ENCODE results near the gene COX5B.

COX5B gene

GRCh38 chr2:97654309-97654708 lies 8.4 kb downstream of the COX5B start:
- H3K27ac ChIP-seq, result no peak overlapping the region
- H3K9ac ChIP-seq (ENCODE audit: insufficient read length), result no peak overlapping the region
- TF ChIP-seq EZH2 (IDR thresholded peaks at IDR 0.05) (no peak), POLR2AphosphoS5 (IDR thresholded peaks at IDR 0.05; ENCODE audit: borderline replicate concordance, low read depth, low read length) (no peak), FOXP2 (optimal IDR thresholded peaks at IDR 0.05; ENCODE audit: control extremely low read depth, extremely low read length, insufficient read depth) (no peak)
- H3K9me3 ChIP-seq (ENCODE audit: low read depth, low read length), result peaks cover 3% of the 10 kb centered on the region; the same call in 1 of the 2 replicates
- H3K4me3 ChIP-seq, result no peak overlapping the region
- peaks cover 13% of the 10 kb centered on the region for H3K36me3 ChIP-seq (ENCODE audit: insufficient read depth, low read length)
- DNase-seq (ENCODE audit: low read depth, low spot score), result no peak

GRCh38 chr2:97654791-97655190 lies 8.9 kb downstream of the COX5B start:
- Histone ChIP-seq H3K9me3 (ENCODE audit: low read depth, low read length) (peaks cover 3% of the 10 kb centered on the region; the same call in 1 of the 2 replicates), H3K9ac (ENCODE audit: insufficient read length) (no peak overlapping the region), H3K4me3 (no peak overlapping the region), H3K36me3 (ENCODE audit: insufficient read depth, low read length) (peaks cover 12% of the 10 kb centered on the region), H3K27ac (no peak overlapping the region)
- DNase-seq (ENCODE audit: low read depth, low spot score), result no peak
- no peak for TF ChIP-seq FOXP2 (optimal IDR thresholded peaks at IDR 0.05; ENCODE audit: control extremely low read depth, extremely low read length, insufficient read depth)
- no peak for TF ChIP-seq POLR2AphosphoS5 (IDR thresholded peaks at IDR 0.05; ENCODE audit: borderline replicate concordance, low read depth, low read length)
- TF ChIP-seq EZH2 (IDR thresholded peaks at IDR 0.05), result no peak

GRCh38 chr2:97656129-97656755 lies 10.4 kb downstream of the COX5B start:
- TF ChIP-seq POLR2AphosphoS5 (IDR thresholded peaks at IDR 0.05; ENCODE audit: borderline replicate concordance, low read depth, low read length), result no peak
- no peak for TF ChIP-seq EZH2 (IDR thresholded peaks at IDR 0.05)
- no peak for TF ChIP-seq FOXP2 (optimal IDR thresholded peaks at IDR 0.05; ENCODE audit: control extremely low read depth, extremely low read length, insufficient read depth)
- H3K36me3 ChIP-seq (ENCODE audit: insufficient read depth, low read length), result peaks cover 12% of the 10 kb centered on the region
- peaks cover 3% of the 10 kb centered on the region; the same call in 1 of the 2 replicates for H3K9me3 ChIP-seq (ENCODE audit: low read depth, low read length)
- H3K4me3 ChIP-seq, result no peak overlapping the region
- DNase-seq (ENCODE audit: low read depth, low spot score), result no peak
- no peak overlapping the region for H3K27ac ChIP-seq
- no peak overlapping the region for H3K9ac ChIP-seq (ENCODE audit: insufficient read length)

GRCh38 chr2:97656905-97657587 lies 11.2 kb downstream of the COX5B start:
- Histone ChIP-seq H3K27ac (no peak overlapping the region), H3K9me3 (ENCODE audit: low read depth, low read length) (peaks cover 3% of the 10 kb centered on the region; the same call in 1 of the 2 replicates), H3K9ac (ENCODE audit: insufficient read length) (no peak overlapping the region), H3K36me3 (ENCODE audit: insufficient read depth, low read length) (peaks cover 12% of the 10 kb centered on the region), H3K4me3 (no peak overlapping the region)
- DNase-seq (ENCODE audit: low read depth, low spot score), result no peak
- no peak for TF ChIP-seq POLR2AphosphoS5 (IDR thresholded peaks at IDR 0.05; ENCODE audit: borderline replicate concordance, low read depth, low read length)
- no peak for TF ChIP-seq EZH2 (IDR thresholded peaks at IDR 0.05)
- TF ChIP-seq FOXP2 (optimal IDR thresholded peaks at IDR 0.05; ENCODE audit: control extremely low read depth, extremely low read length, insufficient read depth), result no peak

GRCh38 chr2:97657986-97658690 lies 12.3 kb downstream of the COX5B start:
- H3K27ac ChIP-seq, result no peak overlapping the region
- no peak overlapping the region for H3K9ac ChIP-seq (ENCODE audit: insufficient read length)
- no peak for TF ChIP-seq FOXP2 (optimal IDR thresholded peaks at IDR 0.05; ENCODE audit: control extremely low read depth, extremely low read length, insufficient read depth)
- no peak for TF ChIP-seq POLR2AphosphoS5 (IDR thresholded peaks at IDR 0.05; ENCODE audit: borderline replicate concordance, low read depth, low read length)
- TF ChIP-seq EZH2 (IDR thresholded peaks at IDR 0.05), result no peak
- DNase-seq (ENCODE audit: low read depth, low spot score), result no peak
- H3K4me3 ChIP-seq, result no peak overlapping the region
- H3K9me3 ChIP-seq (ENCODE audit: low read depth, low read length), result peaks cover 3% of the 10 kb centered on the region; the same call in 1 of the 2 replicates
- H3K36me3 ChIP-seq (ENCODE audit: insufficient read depth, low read length), result peaks cover 12% of the 10 kb centered on the region

- no peak overlapping the region for H3K4me3 ChIP-seq
- H3K36me3 ChIP-seq (ENCODE audit: insufficient read depth, low read length), result peaks cover 12% of the 10 kb centered on the region
- peaks cover 3% of the 10 kb centered on the region; the same call in 1 of the 2 replicates for H3K9me3 ChIP-seq (ENCODE audit: low read depth, low read length)
- H3K9ac ChIP-seq (ENCODE audit: insufficient read length), result no peak overlapping the region
- TF ChIP-seq EZH2 (IDR thresholded peaks at IDR 0.05) (no peak), FOXP2 (optimal IDR thresholded peaks at IDR 0.05; ENCODE audit: control extremely low read depth, extremely low read length, insufficient read depth) (no peak), POLR2AphosphoS5 (IDR thresholded peaks at IDR 0.05; ENCODE audit: borderline replicate concordance, low read depth, low read length) (no peak)
- no peak for DNase-seq (ENCODE audit: low read depth, low spot score)
- no peak overlapping the region for H3K27ac ChIP-seq
Measured at GRCh38 chr2:97658691-97659157, 12.9 kb downstream of the COX5B start.

GRCh38 chr2:97659256-97660043 lies 13.6 kb downstream of the COX5B start:
- TF ChIP-seq EZH2 (IDR thresholded peaks at IDR 0.05) (no peak), POLR2AphosphoS5 (IDR thresholded peaks at IDR 0.05; ENCODE audit: borderline replicate concordance, low read depth, low read length) (no peak), FOXP2 (optimal IDR thresholded peaks at IDR 0.05; ENCODE audit: control extremely low read depth, extremely low read length, insufficient read depth) (no peak)
- H3K9ac ChIP-seq (ENCODE audit: insufficient read length), result no peak overlapping the region
- no peaks in the 10 kb centered on the region for H3K9me3 ChIP-seq (ENCODE audit: low read depth, low read length)
- H3K27ac ChIP-seq, result no peak overlapping the region
- no peak for DNase-seq (ENCODE audit: low read depth, low spot score)
- H3K4me3 ChIP-seq, result no peak overlapping the region
- H3K36me3 ChIP-seq (ENCODE audit: insufficient read depth, low read length), result peaks cover 4% of the 10 kb centered on the region; the same call in 1 of the 2 replicates
